ENCODE measurements around the gene DAAM2.

Gene DAAM2

GRCh38 chr6:39848171-39848570, 56.0 kb downstream of the DAAM2 start:
- DNase-seq (ENCODE audit: low read depth) = no peak

GRCh38 chr6:39849228-39849627, 57.1 kb downstream of the DAAM2 start:
- DNase-seq (ENCODE audit: low read depth) = no peak

- no peak for DNase-seq (ENCODE audit: low read depth)
These were observed 57.6 kb downstream of the DAAM2 start for GRCh38 chr6:39849764-39850163.

GRCh38 chr6:39850736-39851297, 58.6 kb downstream of the DAAM2 start:
- DNase-seq (ENCODE audit: low read depth) = no peak

- DNase-seq (ENCODE audit: low read depth) = no peak
These were observed 59.2 kb downstream of the DAAM2 start for GRCh38 chr6:39851331-39851730.

GRCh38 chr6:39852324-39852723, 60.1 kb downstream of the DAAM2 start:
- DNase-seq (ENCODE audit: low read depth) = no peak

- DNase-seq (ENCODE audit: low read depth) = no peak
These were observed 61.4 kb downstream of the DAAM2 start for GRCh38 chr6:39853604-39854003.

GRCh38 chr6:39855356-39855995, 63.3 kb downstream of the DAAM2 start:
- peak; percentile 44 for DNase-seq (ENCODE audit: low read depth)

- no peak for DNase-seq (ENCODE audit: low read depth)
These were observed 66.8 kb downstream of the DAAM2 start for GRCh38 chr6:39859025-39859424.

GRCh38 chr6:39861663-39862062, 69.5 kb downstream of the DAAM2 start:
- DNase-seq (ENCODE audit: low read depth) = no peak

GRCh38 chr6:39865011-39865888, 73.1 kb downstream of the DAAM2 start:
- peak; percentile 49 for DNase-seq (ENCODE audit: low read depth)

GRCh38 chr6:39867592-39867991, 75.4 kb downstream of the DAAM2 start:
- DNase-seq (ENCODE audit: low read depth) = no peak

- no peak for DNase-seq (ENCODE audit: low read depth)
These were observed 78.8 kb downstream of the DAAM2 start for GRCh38 chr6:39870950-39871349.

- no peak for DNase-seq (ENCODE audit: low read depth)
These were observed 81.3 kb downstream of the DAAM2 start for GRCh38 chr6:39873439-39873838.

- no peak for DNase-seq (ENCODE audit: low read depth)
These were observed 83.9 kb downstream of the DAAM2 start for GRCh38 chr6:39876111-39876510.

GRCh38 chr6:39876826-39877225, 84.7 kb downstream of the DAAM2 start:
- DNase-seq (ENCODE audit: low read depth) = no peak

- no peak for DNase-seq (ENCODE audit: low read depth)
These were observed 87.4 kb downstream of the DAAM2 start for GRCh38 chr6:39879535-39879934.

- DNase-seq (ENCODE audit: low read depth) = no peak
These were observed 88.4 kb downstream of the DAAM2 start for GRCh38 chr6:39880594-39880993.

GRCh38 chr6:39881851-39882530, 89.8 kb downstream of the DAAM2 start:
- peak; percentile 95 for DNase-seq (ENCODE audit: low read depth)

GRCh38 chr6:39882531-39882899, 90.3 kb downstream of the DAAM2 start:
- DNase-seq (ENCODE audit: low read depth) = peak; percentile 92

GRCh38 chr6:39884696-39885095, 92.5 kb downstream of the DAAM2 start:
- no peak for DNase-seq (ENCODE audit: low read depth)

GRCh38 chr6:39885691-39886090, 93.5 kb downstream of the DAAM2 start:
- no peak for DNase-seq (ENCODE audit: low read depth)

- DNase-seq (ENCODE audit: low read depth) = no peak
These were observed 94.7 kb downstream of the DAAM2 start for GRCh38 chr6:39886871-39887270.

All from stromal cell of bone marrow (primary cell).